GM12864 (cell line): ENCODE data around the gene CDON.

ENCODE experiments used
- DNase-seq: peaks from one replicate; pipeline ENCODE4 v3.0.0-alpha.2; 2011; ENCODE audit warnings: low read depth
- H3K4me3 ChIP-seq: 2 replicates; pipeline ENCODE4 v1.5.1; 2011; ENCODE audit warnings: mild to moderate bottlenecking, low read depth, low read length, control low read depth
- CTCF ChIP-seq: IDR thresholded peaks from 2 replicates; pipeline ENCODE4 v1.5.1; 2011; ENCODE audit warnings: low read depth, mild to moderate bottlenecking, moderate library complexity, low read length, control low read depth, inconsistent platforms; ENCODE audit errors: missing control alignments

CDON gene

GRCh38 chr11:125954123-125954944, 108.3 kb downstream of the CDON start:
- no peak for TF ChIP-seq CTCF
- no peak for DNase-seq
- no peak overlapping the region for H3K4me3 ChIP-seq

- H3K4me3 ChIP-seq, result no peak overlapping the region
- DNase-seq, result no peak
- TF ChIP-seq CTCF, result no peak
Observed at GRCh38 chr11:125953401-125953935, 109.2 kb downstream of the CDON start.

- no peak overlapping the region for H3K4me3 ChIP-seq
- TF ChIP-seq CTCF, result no peak
Observed at GRCh38 chr11:125952973-125953372, 109.7 kb downstream of the CDON start.

GRCh38 chr11:125952559-125952958, 110.1 kb downstream of the CDON start:
- no peak for DNase-seq
- H3K4me3 ChIP-seq, result no peak overlapping the region
- no peak for TF ChIP-seq CTCF

More at GRCh38 chr11:125952973-125953372, 109.7 kb downstream of the CDON start:
- no peak for DNase-seq

- no peak overlapping the region for H3K4me3 ChIP-seq
- no peak for TF ChIP-seq CTCF
- no peak for DNase-seq
Observed at GRCh38 chr11:125951731-125952130, 110.9 kb downstream of the CDON start.

- TF ChIP-seq CTCF, result no peak
- no peak for DNase-seq
- H3K4me3 ChIP-seq, result no peak overlapping the region
Observed at GRCh38 chr11:125950696-125951651, 111.7 kb downstream of the CDON start.
